PC-3 (cell line): ENCODE data around the gene DUSP22.

Experiments used
- CTCF ChIP-seq: fragments of 300-600 bp; sonication (generic); conservative IDR thresholded peaks from 2 replicates; pipeline ENCODE4 v1.5.1; 2017; ENCODE audit warnings: antibody characterized with exemption, low read depth, mild to moderate bottlenecking, low read length
- EZH2 ChIP-seq: fragments of 300-600 bp; sonication (generic); IDR thresholded peaks from one replicate; pipeline ENCODE4 v1.6.1; 2017; ENCODE audit warnings: antibody characterized with exemption, mild to moderate bottlenecking, low read length; ENCODE audit not compliant: unreplicated experiment

- TF ChIP-seq CTCF: no peak
- TF ChIP-seq EZH2: no peak
These were observed 103.3 kb downstream of the DUSP22 start for GRCh38 chr6:395432-396125.
